Spleen (tissue), 11 donors: ENCODE results near the gene KRTAP10-3. TPM values are rescaled to one million over a fixed set of nuclear protein-coding genes. Genes with fewer than 3 reads are reported as not detected.

Experiments
- DNase-seq: peaks from one replicate; pipeline ENCODE4 v3.0.0-alpha.2; 2020
- H3K27ac ChIP-seq, 8 donors: fragments of 200-600 bp; sonication (generic) in 7 of 8; 1 replicate in 4 of 8; 2 replicates in 4 of 8; pipeline versions ENCODE4 v1.5.0 to v1.8.0; 2016 to 2021; ENCODE audit warnings: inconsistent platforms in 4 of 8, mild to moderate bottlenecking in 4 of 8, moderate library complexity in 1 of 8
- H3K27me3 ChIP-seq, 7 donors: fragments of 200-600 bp; sonication (generic) in 6 of 7; replicated peaks in 1 of 7; 1 replicate in 4 of 7; 2 replicates in 3 of 7; pipeline versions ENCODE4 v1.5.0 to v1.8.0; 2016 to 2021; ENCODE audit warnings: inconsistent platforms in 3 of 7, mild to moderate bottlenecking in 1 of 7
- H3K36me3 ChIP-seq, 6 donors: fragments of 200-600 bp; sonication (generic) in 5 of 6; 1 replicate in 4 of 6; 2 replicates in 2 of 6; pipeline versions ENCODE4 v1.5.0 to v1.8.0; 2016 to 2021; ENCODE audit warnings: inconsistent platforms in 2 of 6
- H3K4me1 ChIP-seq, 6 donors: fragments of 200-600 bp; sonication (generic) in 5 of 6; 1 replicate in 3 of 6; 2 replicates in 3 of 6; pipeline versions ENCODE4 v1.5.0 to v1.8.0; 2016 to 2021; ENCODE audit warnings: inconsistent platforms in 3 of 6
- H3K4me3 ChIP-seq, 8 donors: fragments of 200-600 bp; sonication (generic) in 7 of 8; 1 replicate in 4 of 8; 2 replicates in 4 of 8; pipeline versions ENCODE4 v1.5.0 to v1.8.0; 2016 to 2021; ENCODE audit warnings: inconsistent platforms in 4 of 8, mild to moderate bottlenecking in 4 of 8, moderate library complexity in 2 of 8
- H3K9me3 ChIP-seq, 8 donors: fragments of 200-600 bp; sonication (generic) in 7 of 8; 1 replicate in 4 of 8; 2 replicates in 4 of 8; pipeline versions ENCODE4 v1.5.0 to v1.8.0; 2016 to 2021; ENCODE audit warnings: inconsistent platforms in 4 of 8
- CTCF ChIP-seq, 11 experiments: fragments of 200-600 bp in 7 of 11; fragments of 450-650 bp in 4 of 11; sonication (generic) in 4 of 11; IDR thresholded peaks in 8 of 11; conservative IDR thresholded peaks in 3 of 11; 1 replicate in 7 of 11; 2 replicates in 4 of 11; pipeline versions ENCODE4 v1.4.0 to v1.8.0; 2016 to 2021; ENCODE audit warnings: antibody characterized with exemption in 11 of 11, inconsistent platforms in 4 of 11, mild to moderate bottlenecking in 1 of 11
- POLR2A ChIP-seq, 3 donors: fragments of 450-650 bp; IDR thresholded peaks; one replicate each; pipeline ENCODE4 v1.5.1; 2017; ENCODE audit warnings: antibody characterized with exemption in 3 of 3, mild to moderate bottlenecking in 1 of 3
- POLR2AphosphoS5 ChIP-seq, 3 donors: sonication (generic); formaldehyde crosslinking; IDR thresholded peaks; one replicate each; pipeline ENCODE4 v1.5.1; 2017; ENCODE audit warnings: antibody characterized with exemption in 3 of 3
- WGBS, 5 donors: extraction: QIAGEN DNeasy Blood & Tissue Kit in 3 of 5; methylation state at CpG; one replicate each; pipeline versions ENCODE4 v1.1.5 to v1.1.7; 2013 to 2018; 5-methylcytosine and 5-hydroxymethylcytosine counted together
- intact Hi-C: fragments of 100-400 bp; cut with DNase I; formaldehyde crosslinking; loops from one replicate; pipeline ENCODE4 v1.15.0; 2023; ENCODE audit warnings: low total_unique reads
- polyA plus RNA-seq, 3 donors: library from polyadenylated mRNA; stranded (reverse); fragments of 200-250 nt; gene quantifications; one replicate each; pipeline ENCODE4 v1.2.1, GENCODE V29; 2013
- total RNA-seq, 7 donors: library from RNA; depleted of rRNA in 3 of 7; stranded (reverse); fragments of >200 nt in 3 of 7; fragmentation: NEBNext Ultra II Directional in 4 of 7; extraction: Animal tissue kit (Norgen Biotek cat#: 25700) in 4 of 7; gene quantifications; one replicate each; pipeline versions ENCODE4 v1.1.0 to v1.2.1, GENCODE V29; 2016 to 2021
- donor health status: healthy with polysubstance abuse.
- donor health status: DM: no; HTN: no; CAD: no; lungs with moderate emphysema.
- donor health status: DM: no; HTN: no; CAD: no.
- donor health status: Bipolar disorder and iron deficiency.
- donor health status: healthy.
- donor health status: DM: no; HTN: no; CAD: no.
- donor health status: DM: yes; HTN: yes; CAD: no.

Gene KRTAP10-3
- total and polyA plus RNA-seq, 10 donors, result not detected

- Histone ChIP-seq H3K36me3 (no peaks in the 10 kb centered on the region), H3K4me3 (no peak overlapping the region), H3K4me1 (no peaks in the 10 kb centered on the region), H3K9me3 (no peaks in the 10 kb centered on the region), H3K27me3 (peaks cover 0 to 40% (median 0%) of the 10 kb centered on the region in 7 donors), H3K27ac (no peak overlapping the region)
- intact Hi-C loops, result no loop called here
- DNase-seq, result no peak
- WGBS, 5 donors, result 85 to 91% (median 87%) methylated on average over 15 to 20 of the region's 20 CpGs
- TF ChIP-seq POLR2AphosphoS5 (IDR thresholded peaks at IDR 0.05), result no peak
- no peak for TF ChIP-seq POLR2A (IDR thresholded peaks at IDR 0.05)
- no peak for TF ChIP-seq CTCF (IDR thresholded peaks at IDR 0.05 in 8 of 11, conservative IDR thresholded peaks at IDR 0.05 in 3 of 11)
Observed at GRCh38 chr21:44525391-44526095, 33.1 kb downstream of the KRTAP10-3 start.

GRCh38 chr21:44524414-44525371, 33.9 kb downstream of the KRTAP10-3 start:
- 61 to 83% (median 77%) methylated on average over 2 of the region's 2 CpGs for WGBS, 5 donors
- H3K36me3 ChIP-seq, result no peaks in the 10 kb centered on the region
- H3K4me3 ChIP-seq, result no peak overlapping the region
- intact Hi-C loops, result no loop called here
- peaks cover 0 to 42% (median 0%) of the 10 kb centered on the region in 7 donors for H3K27me3 ChIP-seq
- H3K27ac ChIP-seq, result no peak overlapping the region
- H3K4me1 ChIP-seq, result no peaks in the 10 kb centered on the region
- DNase-seq, result no peak
- TF ChIP-seq CTCF (IDR thresholded peaks at IDR 0.05 in 8 of 11, conservative IDR thresholded peaks at IDR 0.05 in 3 of 11), result no peak
- H3K9me3 ChIP-seq, result no peaks in the 10 kb centered on the region

GRCh38 chr21:44523567-44524413, 34.8 kb downstream of the KRTAP10-3 start:
- Histone ChIP-seq H3K4me1 (no peaks in the 10 kb centered on the region), H3K4me3 (no peak overlapping the region), H3K27me3 (peaks cover 0 to 38% (median 0%) of the 10 kb centered on the region in 7 donors), H3K27ac (no peak overlapping the region), H3K9me3 (no peaks in the 10 kb centered on the region), H3K36me3 (no peaks in the 10 kb centered on the region)
- intact Hi-C loops, result no loop called here
- 80 to 88% (median 83%) methylated on average over 1 of the region's 1 CpG for WGBS, 5 donors
- no peak for DNase-seq
- TF ChIP-seq CTCF (IDR thresholded peaks at IDR 0.05 in 8 of 11, conservative IDR thresholded peaks at IDR 0.05 in 3 of 11), result no peak
- TF ChIP-seq POLR2AphosphoS5 (IDR thresholded peaks at IDR 0.05), result no peak
- TF ChIP-seq POLR2A (IDR thresholded peaks at IDR 0.05), result no peak
